ENCODE data around the gene CNTN5.

- TF ChIP-seq CTCF (IDR thresholded peaks at IDR 0.05) (no peak), POLR2A (IDR thresholded peaks at IDR 0.05) (no peak)
Observed at GRCh38 chr11:100353083-100353482, 1332.3 kb downstream of the CNTN5 start.
